ENCODE results near the gene TATDN2.

- TF ChIP-seq POLR2AphosphoS5 (IDR thresholded peaks at IDR 0.05) (no peak), EP300 (IDR thresholded peaks at IDR 0.05; ENCODE audit: low read depth) (no peak), POLR2A (IDR thresholded peaks at IDR 0.05) (no peak)
- TF ChIP-seq, protein P1, sequence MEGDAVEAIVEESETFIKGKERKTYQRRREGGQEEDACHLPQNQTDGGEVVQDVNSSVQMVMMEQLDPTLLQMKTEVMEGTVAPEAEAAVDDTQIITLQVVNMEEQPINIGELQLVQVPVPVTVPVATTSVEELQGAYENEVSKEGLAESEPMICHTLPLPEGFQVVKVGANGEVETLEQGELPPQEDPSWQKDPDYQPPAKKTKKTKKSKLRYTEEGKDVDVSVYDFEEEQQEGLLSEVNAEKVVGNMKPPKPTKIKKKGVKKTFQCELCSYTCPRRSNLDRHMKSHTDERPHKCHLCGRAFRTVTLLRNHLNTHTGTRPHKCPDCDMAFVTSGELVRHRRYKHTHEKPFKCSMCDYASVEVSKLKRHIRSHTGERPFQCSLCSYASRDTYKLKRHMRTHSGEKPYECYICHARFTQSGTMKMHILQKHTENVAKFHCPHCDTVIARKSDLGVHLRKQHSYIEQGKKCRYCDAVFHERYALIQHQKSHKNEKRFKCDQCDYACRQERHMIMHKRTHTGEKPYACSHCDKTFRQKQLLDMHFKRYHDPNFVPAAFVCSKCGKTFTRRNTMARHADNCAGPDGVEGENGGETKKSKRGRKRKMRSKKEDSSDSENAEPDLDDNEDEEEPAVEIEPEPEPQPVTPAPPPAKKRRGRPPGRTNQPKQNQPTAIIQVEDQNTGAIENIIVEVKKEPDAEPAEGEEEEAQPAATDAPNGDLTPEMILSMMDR (IDR thresholded peaks at IDR 0.05) = no peak
These were observed 51.8 kb downstream of the TATDN2 start for GRCh38 chr3:10300087-10300486.

Measured in transverse colon (tissue), 4 donors.